Measurements from ENCODE around the gene HS6ST1. TPM values are rescaled to one million over a fixed set of nuclear protein-coding genes. Genes with fewer than 3 reads are reported as not detected.

The HS6ST1 gene
- polyA plus RNA-seq, 1 experiment = 12.9 TPM

DNA sequence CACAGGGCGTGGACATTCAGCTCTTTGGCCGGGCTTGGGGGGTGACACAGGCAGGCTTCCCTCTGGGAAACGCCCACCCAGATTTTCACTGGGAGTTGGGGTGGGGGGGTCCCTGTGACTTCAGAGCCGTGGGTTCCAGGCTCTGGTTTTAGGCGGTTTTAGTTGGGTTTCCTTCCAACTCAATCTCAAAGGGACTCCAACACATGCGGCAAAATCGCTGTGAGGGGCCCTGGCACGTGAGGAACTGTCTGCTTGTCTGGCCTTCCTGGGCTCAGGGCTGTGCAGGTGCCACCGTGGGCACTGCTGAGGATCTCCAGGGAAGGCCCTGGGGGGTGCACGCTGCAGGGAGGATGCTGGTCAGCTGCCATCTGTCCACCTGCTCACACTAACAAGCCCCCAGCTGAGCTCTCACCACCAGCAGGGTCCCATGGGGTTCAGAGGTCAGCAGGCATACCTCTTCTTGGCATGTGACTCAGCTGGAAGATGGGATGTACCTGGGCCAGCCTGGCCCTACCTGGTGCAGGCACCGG, 11.7 kb downstream of the HS6ST1 start:
- H3K4me3 ChIP-seq (ENCODE audit: low read depth, low read length) = no peak overlapping the region
- H3K27me3 ChIP-seq (ENCODE audit: control insufficient read depth, insufficient read depth, low read length) = no peaks in the 10 kb centered on the region
- H3K36me3 ChIP-seq (ENCODE audit: control insufficient read depth, insufficient read depth, low read length) = peaks cover 3% of the 10 kb centered on the region; the same call in 1 of the 2 replicates
- CTCF ChIA-PET = interaction anchor here (0.6 to 2.9 kb wide), 7 partner anchors 14 to 136 kb away, joined by 3 to 18 read pairs (median 5); no protein-coding TSS in a partner anchor
- POLR2A ChIA-PET = no interaction called here
- TF ChIP-seq, protein P1, sequence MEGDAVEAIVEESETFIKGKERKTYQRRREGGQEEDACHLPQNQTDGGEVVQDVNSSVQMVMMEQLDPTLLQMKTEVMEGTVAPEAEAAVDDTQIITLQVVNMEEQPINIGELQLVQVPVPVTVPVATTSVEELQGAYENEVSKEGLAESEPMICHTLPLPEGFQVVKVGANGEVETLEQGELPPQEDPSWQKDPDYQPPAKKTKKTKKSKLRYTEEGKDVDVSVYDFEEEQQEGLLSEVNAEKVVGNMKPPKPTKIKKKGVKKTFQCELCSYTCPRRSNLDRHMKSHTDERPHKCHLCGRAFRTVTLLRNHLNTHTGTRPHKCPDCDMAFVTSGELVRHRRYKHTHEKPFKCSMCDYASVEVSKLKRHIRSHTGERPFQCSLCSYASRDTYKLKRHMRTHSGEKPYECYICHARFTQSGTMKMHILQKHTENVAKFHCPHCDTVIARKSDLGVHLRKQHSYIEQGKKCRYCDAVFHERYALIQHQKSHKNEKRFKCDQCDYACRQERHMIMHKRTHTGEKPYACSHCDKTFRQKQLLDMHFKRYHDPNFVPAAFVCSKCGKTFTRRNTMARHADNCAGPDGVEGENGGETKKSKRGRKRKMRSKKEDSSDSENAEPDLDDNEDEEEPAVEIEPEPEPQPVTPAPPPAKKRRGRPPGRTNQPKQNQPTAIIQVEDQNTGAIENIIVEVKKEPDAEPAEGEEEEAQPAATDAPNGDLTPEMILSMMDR (IDR thresholded peaks at IDR 0.05; ENCODE audit: insufficient read depth, low read depth, low read length) = no peak
- no peak for DNase-seq (ENCODE audit: low read depth)

DNA sequence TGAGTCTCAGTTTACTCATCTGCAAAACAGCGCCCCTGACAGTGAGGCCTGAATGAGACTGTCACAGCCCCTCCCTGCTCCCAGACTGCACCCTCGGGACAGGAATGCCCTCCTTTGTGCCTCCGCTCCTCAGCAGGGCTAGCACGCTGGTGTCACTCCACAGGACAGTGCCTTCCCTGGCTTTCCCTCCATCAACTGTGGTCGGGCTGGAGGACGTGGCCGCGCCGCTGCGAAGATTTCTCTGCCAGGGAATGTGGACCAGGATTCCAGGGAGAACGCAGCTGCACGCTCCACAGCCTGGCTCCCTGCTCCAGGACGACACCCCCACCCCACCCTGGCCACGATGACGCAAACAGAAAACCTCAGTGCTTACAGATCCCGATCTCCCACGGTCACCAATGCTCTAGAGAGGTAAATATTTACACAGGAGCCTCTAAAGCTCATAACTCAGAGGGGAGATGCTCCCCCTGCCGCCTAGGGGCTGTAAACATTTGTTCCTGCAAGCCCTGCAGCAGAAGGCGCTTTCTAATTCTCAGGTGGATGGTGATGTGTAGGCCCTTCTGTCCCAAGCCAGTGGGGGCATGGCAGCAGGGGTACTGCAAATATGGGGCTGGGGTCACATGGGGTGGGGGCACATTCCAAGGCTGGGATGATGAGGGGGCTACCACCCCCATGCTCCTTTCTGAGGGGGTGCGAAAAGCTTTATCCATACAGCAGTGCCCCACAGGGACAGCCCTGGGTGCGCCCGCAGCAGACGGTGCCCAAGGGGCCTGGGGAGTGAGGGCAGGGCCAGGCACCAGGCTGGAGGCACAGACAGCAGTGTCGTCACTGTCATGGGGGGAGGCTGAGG, 12.4 kb downstream of the HS6ST1 start:
- DNase-seq (ENCODE audit: low read depth) = peak; percentile 92
- TF ChIP-seq, protein P1 (IDR thresholded peaks at IDR 0.05; ENCODE audit: insufficient read depth, low read depth, low read length) = peak; percentile 73
- ChIA-PET POLR2A (no interaction called here), CTCF (interaction anchor here (0.7 to 2.9 kb wide), 13 partner anchors 9 to 453 kb away, joined by 3 to 18 read pairs (median 4); no protein-coding TSS in a partner anchor)
- Histone ChIP-seq H3K36me3 (ENCODE audit: control insufficient read depth, insufficient read depth, low read length) (peaks cover 3% of the 10 kb centered on the region; the same call in 1 of the 2 replicates), H3K27me3 (ENCODE audit: control insufficient read depth, insufficient read depth, low read length) (no peaks in the 10 kb centered on the region), H3K4me3 (ENCODE audit: low read depth, low read length) (no peak overlapping the region)

DNA sequence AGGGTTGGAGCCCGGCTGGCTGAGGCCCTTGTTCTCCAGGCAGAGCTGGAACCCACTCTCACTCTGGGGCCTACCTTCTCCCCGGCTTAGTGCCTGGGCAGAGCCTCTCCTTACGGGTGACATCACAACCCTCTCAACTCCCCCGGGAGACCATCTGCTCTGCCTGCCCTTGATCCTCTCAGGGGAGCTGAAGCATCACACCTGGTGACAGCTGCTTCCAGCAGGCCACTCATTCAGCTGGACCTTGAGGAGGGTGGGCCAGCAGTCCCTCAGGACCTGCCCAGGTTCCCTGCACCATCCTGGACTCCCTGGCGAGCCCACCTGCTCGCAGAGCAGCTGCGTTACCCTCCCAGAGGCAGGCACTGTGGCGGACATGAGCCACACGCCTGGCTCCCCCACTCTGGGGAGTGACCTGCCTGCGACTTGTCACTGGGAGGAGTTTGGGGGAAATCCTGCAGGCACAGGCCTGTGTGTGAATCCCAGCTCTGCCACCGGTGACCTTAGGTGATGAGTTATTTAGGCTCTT, 13.1 kb downstream of the HS6ST1 start:
- no peak for DNase-seq (ENCODE audit: low read depth)
- CTCF ChIA-PET = interaction anchor here (0.7 to 2.9 kb wide), 12 partner anchors 9 to 454 kb away, joined by 3 to 18 read pairs (median 4); no protein-coding TSS in a partner anchor
- POLR2A ChIA-PET = no interaction called here

DNA sequence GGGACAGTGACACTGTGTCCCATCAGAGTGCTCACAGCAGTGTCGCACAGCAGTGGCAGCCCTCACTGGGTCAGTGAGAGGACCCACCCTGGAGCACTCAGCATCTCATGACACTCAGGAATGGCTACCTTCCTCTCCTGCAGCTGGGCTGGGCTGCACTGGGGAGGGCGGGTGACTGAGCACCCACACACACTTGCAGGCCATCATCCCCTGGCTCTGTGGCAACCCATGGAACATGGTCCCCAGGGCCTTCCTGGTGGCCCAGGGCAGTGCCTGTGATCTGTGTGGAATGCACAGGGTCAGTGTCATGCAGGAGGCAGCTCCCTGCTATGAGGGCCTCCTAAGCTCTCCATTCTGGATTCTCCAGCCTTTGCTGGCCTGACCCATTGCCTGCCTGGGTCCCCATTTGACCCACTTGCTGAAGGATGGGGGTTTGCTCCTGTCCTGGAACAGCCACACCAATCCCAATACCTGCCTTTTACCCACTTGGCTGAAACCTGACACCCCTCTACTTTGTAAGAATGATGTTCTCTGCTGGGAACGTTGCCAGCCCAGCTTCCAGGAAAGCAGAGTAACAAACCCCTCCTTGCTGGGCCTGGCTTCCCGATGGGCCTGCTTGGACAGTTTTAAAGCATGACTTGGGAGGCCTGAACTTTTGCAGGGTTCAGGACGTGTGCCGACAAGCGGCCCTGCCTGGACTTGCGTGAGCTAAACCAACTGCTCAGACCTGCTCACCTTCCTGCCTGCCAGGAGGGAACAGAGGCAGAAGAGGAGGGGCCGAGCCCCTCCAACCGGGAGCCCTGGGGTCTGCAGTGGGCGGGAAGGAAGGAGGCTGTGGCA, 13.7 kb downstream of the HS6ST1 start:
- POLR2A ChIA-PET = no interaction called here
- no peaks in the 10 kb centered on the region for H3K27me3 ChIP-seq (ENCODE audit: control insufficient read depth, insufficient read depth, low read length)
- peaks cover 3% of the 10 kb centered on the region; the same call in 1 of the 2 replicates for H3K36me3 ChIP-seq (ENCODE audit: control insufficient read depth, insufficient read depth, low read length)
- TF ChIP-seq, protein P1 (IDR thresholded peaks at IDR 0.05; ENCODE audit: insufficient read depth, low read depth, low read length) = peak; percentile 23; the same call in 1 of the 2 replicates
- H3K4me3 ChIP-seq (ENCODE audit: low read depth, low read length) = no peak overlapping the region
- peak; percentile 81 for DNase-seq (ENCODE audit: low read depth)
- CTCF ChIA-PET = interaction anchor here (0.9 to 2.9 kb wide), 8 partner anchors 9 to 350 kb away, joined by 3 to 18 read pairs (median 4); no protein-coding TSS in a partner anchor

More for the DNA sequence above, 13.1 kb downstream of the HS6ST1 start:
- Histone ChIP-seq H3K27me3 (ENCODE audit: control insufficient read depth, insufficient read depth, low read length) (no peaks in the 10 kb centered on the region), H3K4me3 (ENCODE audit: low read depth, low read length) (no peak overlapping the region), H3K36me3 (ENCODE audit: control insufficient read depth, insufficient read depth, low read length) (peaks cover 3% of the 10 kb centered on the region; the same call in 1 of the 2 replicates)
- TF ChIP-seq, protein P1 (IDR thresholded peaks at IDR 0.05; ENCODE audit: insufficient read depth, low read depth, low read length) = no peak

All from BJ (cell line).